Stimulated activated CD4-positive, alpha-beta T cell treated with anti-CD3 and anti-CD28 coated beads, Interleukin-12 subunit alpha, Interleukin-12 subunit beta, amount 100 ng/mL, for 24 hours (primary cell): Measurements from ENCODE around the gene SDSL.

Experiments
- DNase-seq, 2 experiments: peaks; one replicate each; pipeline ENCODE4 v3.0.0-alpha.2; 2020; ENCODE audit warnings: low read depth in 2 of 2

The SDSL gene

GRCh38 chr12:113468365-113469223, 46.4 kb downstream of the SDSL start:
- DNase-seq: no peak

GRCh38 chr12:113469224-113469948, 47.2 kb downstream of the SDSL start:
- DNase-seq: no peak

GRCh38 chr12:113469949-113470743, 48.0 kb downstream of the SDSL start:
- no peak for DNase-seq

GRCh38 chr12:113470871-113471618, 48.9 kb downstream of the SDSL start:
- DNase-seq: no peak

GRCh38 chr12:113471619-113472171, 49.5 kb downstream of the SDSL start, which contains the start of gene LHX5:
Gene LHX5 (minus strand): TSS chr12:113471871. CDS start chr12:113471498, 373 bp downstream.
- no peak for DNase-seq

GRCh38 chr12:113472191-113473121, 50.3 kb downstream of the SDSL start:
- no peak for DNase-seq

GRCh38 chr12:113473400-113473799, 51.2 kb downstream of the SDSL start:
- no peak for DNase-seq

- DNase-seq: no peak
These were observed 51.8 kb downstream of the SDSL start for GRCh38 chr12:113473942-113474341.

GRCh38 chr12:113474635-113475436, 52.7 kb downstream of the SDSL start:
- DNase-seq: no peak

GRCh38 chr12:113475451-113476175, 53.4 kb downstream of the SDSL start:
- DNase-seq: no peak

GRCh38 chr12:113476176-113476986, 54.2 kb downstream of the SDSL start:
- no peak for DNase-seq

GRCh38 chr12:113477171-113477841, 55.1 kb downstream of the SDSL start:
- DNase-seq: no peak

- DNase-seq: no peak
These were observed 55.6 kb downstream of the SDSL start for GRCh38 chr12:113477842-113478215.

GRCh38 chr12:113478351-113479011, 56.3 kb downstream of the SDSL start:
- DNase-seq: no peak

GRCh38 chr12:113479216-113479589, 57.0 kb downstream of the SDSL start:
- no peak for DNase-seq

GRCh38 chr12:113479590-113480335, 57.6 kb downstream of the SDSL start:
- no peak for DNase-seq
